Activated CD4-positive, alpha-beta T cell treated with anti-CD3 and anti-CD28 coated beads, Interleukin-2, amount 50 U/mL, for 1 hour (primary cell): Measurements from ENCODE around the gene ST3GAL4.

Experiments
- DNase-seq: peaks from one replicate; pipeline ENCODE4 v3.0.0-alpha.2; 2020

ST3GAL4 gene

GRCh38 chr11:126409620-126409985 is 54.1 kb downstream of the ST3GAL4 start:
- no peak for DNase-seq

DNA sequence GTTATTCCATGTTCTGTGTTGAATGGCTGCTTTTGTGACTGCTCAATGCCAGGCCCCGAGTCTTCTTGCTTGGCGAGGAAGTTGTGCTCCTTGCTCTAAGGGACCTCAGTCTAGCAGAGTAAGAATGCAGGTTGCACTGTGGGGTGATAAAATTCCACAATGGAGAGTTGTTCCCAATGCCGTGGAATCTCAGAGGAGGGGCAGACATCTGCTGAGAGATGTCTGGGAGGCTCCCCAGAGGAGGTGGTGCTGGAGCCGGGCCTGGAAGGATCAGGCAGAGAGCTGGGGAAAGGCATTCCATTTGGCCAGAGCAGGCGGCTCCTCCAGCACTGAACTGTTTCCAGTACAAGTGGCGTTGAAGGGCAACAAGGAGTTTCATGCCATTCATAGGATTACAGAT is 55.2 kb downstream of the ST3GAL4 start:
- no peak for DNase-seq

DNA sequence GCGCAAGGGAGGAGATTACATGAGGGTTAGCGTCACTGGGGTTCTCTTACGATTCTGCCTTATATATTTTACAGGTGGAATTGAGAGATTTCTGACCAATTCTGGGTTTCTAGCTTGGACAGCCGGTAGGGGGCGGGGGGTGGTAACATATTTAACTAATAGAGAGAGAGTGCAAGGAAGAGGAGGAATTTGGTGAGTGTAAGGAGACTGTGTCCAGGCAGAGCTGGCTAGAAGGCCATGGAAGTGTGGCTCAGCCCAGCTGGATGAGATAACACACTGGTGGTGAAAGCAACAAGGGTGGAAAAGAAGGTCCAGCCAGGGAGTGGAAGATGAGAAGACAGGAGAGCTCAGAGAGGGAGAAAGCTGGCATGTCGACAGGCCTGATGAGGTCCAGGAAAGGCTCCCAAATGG is 56.5 kb downstream of the ST3GAL4 start:
- no peak for DNase-seq

DNA sequence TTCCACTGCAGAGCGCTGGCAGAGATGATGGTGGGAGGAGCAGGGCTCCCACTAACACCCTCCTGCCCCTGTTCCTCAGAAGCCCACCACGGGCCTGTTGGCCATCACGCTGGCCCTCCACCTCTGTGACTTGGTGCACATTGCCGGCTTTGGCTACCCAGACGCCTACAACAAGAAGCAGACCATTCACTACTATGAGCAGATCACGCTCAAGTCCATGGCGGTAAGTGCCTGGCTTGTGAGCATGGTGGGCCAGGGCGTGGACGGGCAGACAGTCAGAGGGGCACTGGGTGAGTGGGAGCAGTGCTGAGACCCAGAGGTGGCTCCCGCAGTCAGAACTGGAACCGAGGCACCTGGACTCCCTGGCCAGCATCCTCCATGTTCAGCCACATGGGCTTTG is 57.9 kb downstream of the ST3GAL4 start:
- DNase-seq: no peak

DNA sequence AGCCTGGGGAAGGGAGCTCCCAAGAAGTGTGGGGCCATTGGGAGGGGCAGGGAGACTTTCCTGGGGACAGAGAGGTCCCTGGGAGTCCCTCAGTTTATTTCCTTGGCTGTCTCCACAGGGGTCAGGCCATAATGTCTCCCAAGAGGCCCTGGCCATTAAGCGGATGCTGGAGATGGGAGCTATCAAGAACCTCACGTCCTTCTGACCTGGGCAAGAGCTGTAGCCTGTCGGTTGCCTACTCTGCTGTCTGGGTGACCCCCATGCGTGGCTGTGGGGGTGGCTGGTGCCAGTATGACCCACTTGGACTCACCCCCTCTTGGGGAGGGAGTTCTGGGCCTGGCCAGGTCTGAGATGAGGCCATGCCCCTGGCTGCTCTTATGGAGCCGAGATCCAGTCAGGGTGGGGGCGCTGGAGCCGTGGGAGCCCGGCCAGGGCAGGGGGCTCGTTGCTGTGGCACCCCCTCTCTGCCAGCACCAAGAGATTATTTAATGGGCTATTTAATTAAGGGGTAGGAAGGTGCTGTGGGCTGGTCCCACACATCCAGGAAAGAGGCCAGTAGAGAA is 58.4 kb downstream of the ST3GAL4 start:
- DNase-seq: no peak

- DNase-seq: no peak
Observed at GRCh38 chr11:126414615-126415014, 59.1 kb downstream of the ST3GAL4 start.

- DNase-seq: no peak
Observed at GRCh38 chr11:126415128-126415527, 59.6 kb downstream of the ST3GAL4 start.

DNA sequence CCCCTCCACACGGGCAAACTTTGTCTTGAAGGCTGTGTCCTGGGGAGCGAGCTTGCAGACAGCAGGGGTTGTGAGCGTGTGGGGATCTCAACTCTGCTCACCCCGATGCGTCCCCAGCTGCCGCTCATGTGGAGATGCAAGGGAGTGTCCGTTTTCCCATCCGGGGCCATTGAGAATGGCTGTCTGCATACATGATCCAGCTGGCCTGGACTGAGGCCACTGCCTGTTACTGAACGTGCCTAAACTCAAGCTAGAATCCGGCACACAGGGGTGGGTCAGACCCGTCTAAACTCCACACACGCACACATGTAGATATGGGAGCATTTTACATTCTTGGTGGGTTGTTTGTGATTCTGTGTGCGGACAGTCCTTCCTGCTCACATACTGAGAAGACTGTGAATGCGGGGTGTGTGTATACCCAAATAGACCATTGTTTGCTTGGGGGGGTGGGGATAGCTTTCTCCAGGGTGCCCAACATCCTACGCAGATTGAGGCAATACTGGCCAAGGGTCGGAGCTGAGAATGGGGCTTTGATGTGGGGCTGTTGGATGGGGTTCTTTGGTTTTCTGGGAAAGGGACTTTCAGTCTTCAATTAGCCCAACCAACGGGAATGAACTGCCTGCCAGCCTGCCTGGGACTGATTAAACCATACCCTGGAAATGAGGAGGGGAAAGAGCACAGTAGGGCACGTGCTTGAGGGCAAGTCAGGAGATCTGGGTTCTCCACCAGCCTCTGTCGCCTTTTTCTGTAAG is 60.4 kb downstream of the ST3GAL4 start:
- DNase-seq: no peak

DNA sequence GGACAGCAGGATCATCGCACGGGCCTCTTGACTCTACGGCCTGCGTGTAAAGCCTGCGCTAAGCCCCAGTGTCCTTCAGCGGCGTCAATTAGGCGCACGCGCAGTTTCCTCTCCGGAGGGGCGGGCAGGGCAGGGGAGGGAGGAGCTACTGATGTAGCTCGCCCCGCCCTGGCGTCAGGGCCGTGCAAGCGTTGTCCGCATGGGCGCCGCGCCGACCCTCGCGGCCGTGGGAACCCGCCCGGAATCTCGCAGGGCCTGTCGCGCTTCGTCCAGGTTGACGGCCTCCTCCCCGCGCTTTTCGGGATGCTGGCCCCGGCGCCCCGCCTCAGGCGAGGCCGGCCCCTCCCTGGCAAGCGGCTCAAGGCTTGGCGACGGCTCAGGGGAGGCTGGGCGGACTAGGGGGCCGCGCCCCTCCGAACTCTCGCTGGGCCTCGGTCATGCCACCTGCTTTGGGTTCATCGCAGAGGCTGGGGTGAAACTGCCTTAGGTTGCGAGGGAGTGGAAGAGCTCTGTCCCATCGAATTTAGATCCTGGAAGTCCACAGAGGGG is 61.1 kb downstream of the ST3GAL4 start:
- peak; percentile 52 for DNase-seq

DNA sequence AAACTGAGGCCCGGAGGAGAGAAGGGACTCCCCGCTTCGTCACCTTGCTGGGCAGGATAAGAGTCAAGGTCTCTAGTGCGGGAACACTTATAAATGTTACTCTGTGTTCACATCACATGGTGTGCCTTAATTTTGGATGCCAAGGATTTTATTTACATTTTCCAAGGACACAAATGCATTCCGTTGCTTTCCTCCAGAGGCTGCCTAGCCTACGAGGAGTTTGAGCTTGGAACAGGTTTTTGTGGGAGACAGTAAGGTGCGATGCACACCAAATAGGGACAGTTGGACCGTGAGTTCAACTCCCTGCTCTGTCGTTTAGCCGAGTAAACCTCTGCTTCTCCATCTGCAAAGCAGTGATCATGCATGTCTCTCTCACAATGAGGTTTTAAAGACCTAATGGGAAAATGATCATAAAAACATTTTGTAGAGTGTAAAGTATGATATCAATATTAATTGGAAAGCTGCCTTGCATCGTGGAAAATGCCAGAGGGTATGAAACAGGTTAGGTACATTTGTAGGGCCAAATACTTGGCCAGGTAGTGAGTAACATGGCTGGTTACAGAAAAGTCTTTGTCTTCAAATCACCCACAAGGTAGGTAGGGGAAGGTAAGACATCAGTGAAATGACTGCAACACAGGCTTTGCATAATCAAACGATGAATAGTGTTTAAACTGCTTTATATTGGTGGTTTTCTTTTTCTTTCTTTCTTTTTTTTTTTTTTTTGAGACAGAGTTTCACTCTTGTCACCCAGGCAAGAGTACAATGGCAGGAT is 61.8 kb downstream of the ST3GAL4 start:
- DNase-seq: no peak

- no peak for DNase-seq
Observed at GRCh38 chr11:126418887-126419286, 63.4 kb downstream of the ST3GAL4 start.

DNA sequence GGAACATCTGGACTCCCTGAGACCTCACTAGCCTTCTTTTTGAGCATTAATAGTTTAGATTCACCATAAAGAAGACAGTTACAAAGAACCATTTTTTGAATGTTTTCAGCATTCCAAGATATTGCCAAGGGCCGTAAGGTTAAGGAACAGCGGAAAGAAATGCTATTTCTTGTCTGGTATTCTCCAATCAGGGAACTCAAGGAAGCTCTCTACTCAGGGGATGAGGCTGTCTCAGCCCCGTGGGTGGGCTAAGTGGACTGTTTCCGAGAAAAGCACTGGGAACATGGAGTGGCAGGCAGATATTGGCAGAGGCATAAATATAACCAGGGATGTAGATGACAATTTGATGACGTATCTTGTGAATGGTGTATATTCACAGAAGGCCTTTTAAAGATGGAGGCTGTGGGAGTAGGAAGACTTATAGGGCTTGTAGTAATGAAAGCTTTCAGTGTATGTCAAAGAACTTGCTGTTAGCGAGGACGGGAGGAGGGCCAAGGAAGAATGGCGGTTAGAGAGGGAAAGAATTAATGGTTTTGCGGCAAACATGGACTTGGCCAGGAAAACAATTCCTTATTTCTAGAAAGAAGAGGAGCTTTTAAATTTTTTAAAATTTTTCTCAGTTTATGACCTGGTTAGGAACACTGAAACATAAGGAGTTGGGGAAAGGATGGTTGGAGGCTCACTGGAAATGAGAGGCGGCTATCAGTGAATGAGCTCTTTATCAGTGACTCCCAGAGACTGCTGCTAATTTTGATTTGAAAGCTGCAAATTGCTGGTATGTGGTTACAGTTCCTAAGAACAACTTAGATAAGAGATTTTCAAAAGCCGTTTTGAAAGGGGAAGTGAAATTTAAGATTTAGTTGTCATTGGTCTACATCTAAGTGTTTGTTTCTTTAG is 64.6 kb downstream of the ST3GAL4 start:
- DNase-seq: no peak

DNA sequence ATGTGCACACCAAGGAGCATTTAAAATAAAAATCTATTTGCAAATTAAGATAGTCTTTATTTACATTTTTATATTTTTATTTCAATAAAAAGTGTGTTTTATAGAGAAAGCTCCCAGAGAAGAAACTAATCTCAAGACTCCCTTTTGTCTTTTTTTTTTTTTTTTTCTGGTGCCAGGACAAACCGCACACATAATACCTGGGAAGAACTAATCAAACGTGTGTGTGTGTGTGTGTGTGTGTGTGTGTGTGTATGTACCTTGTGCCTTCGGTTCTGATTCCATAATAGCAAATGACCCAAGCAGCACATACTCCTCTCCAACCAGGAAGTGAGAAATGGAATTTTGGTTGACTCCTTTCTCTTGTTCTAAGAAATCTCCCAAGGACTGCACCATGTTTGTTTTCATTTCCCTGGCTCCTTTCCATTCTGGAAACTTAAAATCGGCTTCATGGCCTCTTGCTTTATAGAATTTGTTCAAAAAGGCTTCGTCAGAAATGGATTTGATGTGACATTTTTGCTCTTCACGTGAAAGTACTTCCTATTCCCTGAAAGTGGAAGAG is 65.3 kb downstream of the ST3GAL4 start:
- DNase-seq: no peak

- DNase-seq: no peak
Observed at GRCh38 chr11:126421271-126421671, 65.8 kb downstream of the ST3GAL4 start.

DNA sequence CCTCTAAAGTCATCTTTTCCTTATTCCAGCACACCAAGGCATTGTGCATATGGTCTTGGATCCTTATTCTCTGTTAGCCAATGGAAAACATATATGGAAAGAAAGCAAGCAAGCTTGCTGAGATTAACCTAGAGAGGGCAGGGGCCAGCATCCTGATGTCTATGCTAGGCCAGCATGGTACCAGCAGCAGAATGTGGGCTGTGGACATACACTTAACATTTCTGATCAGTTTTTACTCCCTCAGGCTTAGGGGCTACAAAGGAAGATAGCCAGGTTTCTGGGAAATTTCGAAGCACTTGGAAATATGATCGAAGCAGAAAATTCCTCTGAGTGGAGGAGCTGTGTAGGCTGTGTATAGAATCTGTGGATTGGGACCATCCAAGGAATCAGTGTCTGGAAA is 67.0 kb downstream of the ST3GAL4 start:
- no peak for DNase-seq

- no peak for DNase-seq
Observed at GRCh38 chr11:126423154-126423553, 67.7 kb downstream of the ST3GAL4 start.

DNA sequence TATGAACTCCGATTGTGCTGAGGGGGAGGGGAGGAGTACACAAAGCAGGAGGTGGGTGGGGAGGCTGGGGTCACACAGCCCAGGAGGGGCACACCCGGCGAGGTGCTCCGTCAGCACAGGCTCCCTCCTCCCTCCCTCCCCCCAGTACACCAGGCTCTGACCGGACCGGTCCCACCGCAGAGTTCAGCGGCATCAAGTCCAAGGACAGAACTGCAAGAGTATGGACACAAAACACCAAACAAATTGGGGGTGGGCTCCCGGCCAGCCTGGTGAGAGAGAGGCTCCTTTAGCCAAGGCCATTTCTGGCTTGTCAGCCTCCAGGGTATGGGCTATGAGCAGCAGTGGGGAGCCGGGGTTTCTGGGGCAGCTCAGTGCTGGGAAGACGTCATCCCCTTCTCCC is 68.3 kb downstream of the ST3GAL4 start:
- DNase-seq: no peak

- DNase-seq: no peak
Observed at GRCh38 chr11:126424471-126425039, 69.1 kb downstream of the ST3GAL4 start.

- DNase-seq: no peak
Observed at GRCh38 chr11:126426106-126426505, 70.6 kb downstream of the ST3GAL4 start.

- DNase-seq: no peak
Observed at GRCh38 chr11:126426820-126427749, 71.6 kb downstream of the ST3GAL4 start.
